ENCODE data around the gene ZNF624.

Gene ZNF624

DNA sequence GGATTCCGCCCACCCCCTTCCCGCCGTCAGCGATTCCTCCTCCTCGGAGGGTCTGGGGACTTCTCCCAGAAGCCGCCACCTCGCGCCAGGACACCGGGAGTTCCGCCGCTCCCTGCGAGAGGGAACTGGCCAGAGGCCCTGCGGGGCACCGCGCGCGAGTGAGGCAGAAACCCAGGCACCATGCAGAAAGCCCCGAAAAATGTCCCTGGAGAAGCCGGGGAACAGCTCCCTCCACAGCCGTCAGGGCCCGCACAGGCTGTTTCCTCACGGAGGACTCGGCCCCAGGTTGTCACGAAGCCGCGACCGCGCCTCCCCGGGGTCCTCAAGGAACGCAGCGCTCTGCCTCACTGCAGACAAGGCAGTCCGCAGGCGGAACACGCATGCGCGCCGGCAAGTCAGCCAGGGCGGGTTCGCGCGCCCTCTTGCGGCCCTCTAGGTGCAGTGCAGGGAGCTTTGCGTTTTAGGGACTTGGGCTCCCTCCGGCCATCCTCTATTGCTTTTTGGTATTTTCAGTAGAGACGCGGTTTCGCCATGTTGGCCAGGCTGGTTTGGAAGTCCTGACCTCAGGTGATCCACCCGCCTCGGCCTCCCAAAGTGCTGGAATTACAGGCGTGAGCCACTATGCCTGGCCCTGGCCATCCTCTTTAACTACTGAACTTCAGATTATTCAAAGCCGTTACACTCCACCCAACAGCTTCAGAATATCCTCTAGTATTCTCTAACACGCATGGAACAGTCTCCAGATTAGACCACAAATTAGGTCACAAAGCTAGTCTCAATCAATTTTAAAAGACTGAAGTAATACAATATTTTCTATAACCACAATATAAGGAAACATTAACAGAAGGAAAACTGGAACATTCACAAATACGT is 64.3 kb downstream of the ZNF624 start:
- peak; percentile 46 for DNase-seq

DNA sequence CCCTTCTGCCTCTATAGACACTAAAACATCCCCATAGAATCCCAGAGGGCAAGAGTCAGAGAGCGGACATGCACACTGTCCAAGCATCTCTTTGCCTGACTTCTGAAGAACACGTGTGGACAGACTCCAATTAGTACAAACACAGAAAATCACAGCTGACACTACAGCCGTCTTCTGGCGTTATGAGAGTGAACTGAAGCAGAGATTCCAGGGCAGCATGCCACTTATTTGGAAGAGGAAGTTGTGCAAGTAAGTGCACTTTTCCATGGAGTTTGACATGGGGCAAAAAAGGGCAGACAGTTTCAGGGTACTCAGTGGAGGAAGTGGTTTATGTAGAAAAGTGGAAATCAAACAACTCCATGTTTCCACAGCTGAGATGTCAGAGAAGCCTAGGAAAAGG is 67.9 kb downstream of the ZNF624 start:
- DNase-seq = no peak

DNA sequence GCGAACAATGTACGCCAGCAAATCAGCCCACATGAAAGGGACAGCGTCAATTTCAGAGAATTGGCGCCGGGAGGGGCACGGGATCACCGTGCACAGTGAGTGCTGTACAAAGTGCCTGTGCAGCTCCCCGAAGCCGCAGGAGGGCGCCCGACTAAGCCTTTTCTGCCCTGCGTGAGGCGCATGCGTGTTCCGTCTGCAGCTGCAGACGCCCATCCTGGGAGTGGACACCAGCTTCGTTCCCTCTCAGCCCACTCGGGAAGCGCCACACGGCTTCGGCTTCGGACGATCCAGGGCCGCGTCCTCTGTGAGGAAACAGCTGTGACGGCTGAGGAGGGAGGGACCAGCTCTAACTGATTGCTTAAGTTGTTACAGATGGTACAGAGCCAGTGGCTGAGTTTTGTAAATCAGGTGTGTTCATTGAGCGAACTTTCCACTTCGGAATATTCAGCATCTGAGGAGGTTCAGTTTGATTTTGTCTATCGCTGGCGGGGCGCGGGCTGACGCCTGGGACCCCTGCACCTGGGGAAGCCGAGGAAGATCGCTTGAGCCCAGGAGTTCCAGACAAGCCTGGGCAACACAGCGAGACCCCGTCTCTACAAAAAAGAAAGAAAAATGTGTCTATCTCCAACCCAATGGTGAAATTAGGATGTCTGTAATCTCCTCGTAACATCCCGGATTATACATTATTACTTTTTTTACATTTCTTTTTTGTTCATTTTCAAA is 69.2 kb downstream of the ZNF624 start:
- peak; percentile 24 for DNase-seq

DNA sequence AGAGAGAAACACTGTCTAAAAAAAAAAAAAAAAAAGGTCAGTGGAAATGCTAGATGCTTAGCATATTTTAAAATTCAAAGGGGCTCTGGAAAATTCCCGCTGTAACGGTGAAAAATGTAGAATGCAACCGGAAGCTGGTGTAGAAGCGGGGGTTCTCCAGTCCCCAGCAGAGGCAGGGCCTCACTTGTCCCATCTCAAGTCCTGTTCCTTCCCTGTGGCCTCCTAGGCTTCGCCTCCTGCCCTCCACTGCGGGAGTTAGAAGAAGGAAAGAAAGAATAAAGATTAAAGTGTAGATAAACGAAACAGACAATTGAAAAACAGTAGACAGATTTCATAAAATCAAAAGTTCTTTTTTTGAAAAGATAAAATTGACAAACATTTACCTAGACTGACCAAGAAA is 69.9 kb downstream of the ZNF624 start:
- no peak for DNase-seq

DNA sequence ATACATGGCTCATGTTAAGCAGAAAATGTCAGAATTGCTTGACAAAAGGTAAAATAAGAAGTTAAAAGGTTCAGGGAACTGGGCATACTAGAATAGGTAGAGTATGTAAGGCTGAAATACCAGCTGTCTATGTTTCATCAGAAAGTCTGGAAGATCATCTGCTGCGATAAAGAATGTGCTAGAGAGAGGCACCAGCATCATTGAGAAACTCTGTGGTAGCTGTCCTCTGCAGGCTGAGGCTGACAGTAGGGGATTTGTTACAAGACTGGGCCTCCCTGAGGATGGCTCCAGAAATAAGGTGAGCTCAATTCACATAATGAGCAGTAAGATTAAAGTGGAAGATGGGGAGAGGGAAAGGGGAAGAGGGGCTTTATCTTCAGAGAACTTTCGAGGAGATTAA is 80.2 kb downstream of the ZNF624 start:
- DNase-seq = no peak

All from NCI-H2107 (cell line).